Measurements from ENCODE around the gene LZTR1.

Gene LZTR1

DNA sequence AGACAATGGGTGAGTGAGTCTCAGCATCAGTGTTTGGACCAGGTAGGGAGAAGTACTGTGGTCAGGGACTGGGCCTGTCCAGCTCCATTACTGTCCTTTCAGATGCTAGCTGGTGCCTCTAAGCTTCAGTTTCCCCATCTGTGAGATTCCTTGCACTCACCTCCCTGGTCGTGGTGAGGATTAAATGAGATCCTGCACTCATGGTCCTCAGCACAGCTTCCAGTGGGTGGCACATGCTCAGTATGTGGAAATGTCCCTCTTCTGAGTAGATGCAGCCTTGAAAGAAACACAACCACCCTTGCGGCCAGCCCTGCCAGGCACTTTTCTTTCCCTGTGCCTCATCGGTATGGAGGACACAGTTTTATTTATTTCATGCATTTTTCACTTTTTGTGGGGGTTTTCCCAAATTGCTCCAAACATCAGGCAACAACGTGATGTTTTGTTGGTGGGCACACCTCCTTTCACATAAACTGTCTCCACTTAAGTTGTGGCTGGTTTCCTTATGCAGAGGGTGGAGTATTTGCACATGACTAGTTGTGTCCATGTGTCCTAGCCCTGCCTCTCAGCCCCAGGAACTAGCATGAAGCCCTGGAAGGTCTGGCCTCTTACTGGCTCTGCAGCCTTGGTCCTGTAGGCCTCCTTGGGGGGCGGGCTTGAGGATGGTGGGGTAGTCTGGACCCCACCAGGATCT, 1.1 kb downstream of the LZTR1 start:
- no peak for DNase-seq

- DNase-seq = no peak
These were observed 3.6 kb downstream of the LZTR1 start for GRCh38 chr22:20985720-20986119.

DNA sequence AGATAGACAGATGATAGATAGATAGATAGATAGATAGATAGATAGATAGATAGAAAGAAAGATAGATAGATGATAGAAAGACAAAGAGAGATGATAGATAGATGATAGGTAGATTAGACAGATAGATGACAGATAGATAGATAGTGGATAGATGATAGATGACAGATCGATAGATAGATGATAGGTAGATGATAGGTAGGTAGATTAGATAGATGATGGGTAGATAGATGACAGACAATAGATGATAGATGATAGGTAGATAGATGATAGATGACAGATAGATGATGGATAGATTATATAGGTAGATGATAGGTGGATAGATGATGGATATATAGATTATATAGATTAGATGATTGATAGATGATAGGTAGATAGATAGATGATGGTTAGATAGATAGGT, 4.3 kb downstream of the LZTR1 start:
- DNase-seq = no peak

DNA sequence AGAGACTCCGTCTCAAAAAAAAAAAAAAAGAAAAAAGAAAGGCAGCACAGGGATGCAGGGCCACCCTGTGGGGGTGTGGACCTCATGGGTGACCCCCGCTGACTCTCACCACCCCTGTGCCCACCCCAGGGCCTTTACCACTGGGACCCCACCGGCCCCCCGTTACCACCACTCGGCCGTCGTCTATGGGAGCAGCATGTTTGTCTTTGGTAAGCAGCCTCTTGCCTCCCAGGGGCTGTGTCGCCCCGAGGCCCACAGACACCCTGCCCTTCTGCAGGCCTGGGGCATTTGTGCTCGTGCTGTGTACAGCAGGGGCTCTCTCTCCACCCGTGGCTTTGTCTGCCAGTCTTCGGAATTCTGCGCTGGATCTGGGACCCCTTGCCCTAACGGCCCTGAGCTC, 5.3 kb downstream of the LZTR1 start:
- no peak for DNase-seq

- DNase-seq = no peak
These were observed 6.7 kb downstream of the LZTR1 start for GRCh38 chr22:20988573-20989322.

GRCh38 chr22:20989323-20990138, 7.4 kb downstream of the LZTR1 start:
- DNase-seq = no peak

- DNase-seq = no peak
These were observed 8.4 kb downstream of the LZTR1 start for GRCh38 chr22:20990184-20991180.

- no peak for DNase-seq
These were observed 9.4 kb downstream of the LZTR1 start for GRCh38 chr22:20991252-20992055.

DNA sequence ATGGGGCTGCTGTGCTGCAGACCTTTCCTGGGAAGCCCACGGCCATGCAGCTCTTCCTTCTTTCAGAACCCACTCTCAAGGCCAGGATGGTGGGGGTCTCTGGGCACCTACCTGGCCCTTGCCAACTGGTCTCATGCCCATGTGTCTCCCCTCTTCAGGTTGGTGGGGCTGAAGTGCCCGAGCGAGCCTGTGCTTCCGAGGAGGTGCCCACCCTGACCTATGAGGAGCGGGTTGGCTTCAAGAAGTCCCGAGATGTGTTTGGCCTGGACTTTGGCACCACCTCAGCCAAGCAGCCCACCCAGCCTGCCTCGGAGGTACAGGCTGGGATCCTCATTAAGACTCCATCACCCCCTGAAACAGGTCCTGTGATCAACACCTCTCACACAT, 10.0 kb downstream of the LZTR1 start:
- DNase-seq = no peak

DNA sequence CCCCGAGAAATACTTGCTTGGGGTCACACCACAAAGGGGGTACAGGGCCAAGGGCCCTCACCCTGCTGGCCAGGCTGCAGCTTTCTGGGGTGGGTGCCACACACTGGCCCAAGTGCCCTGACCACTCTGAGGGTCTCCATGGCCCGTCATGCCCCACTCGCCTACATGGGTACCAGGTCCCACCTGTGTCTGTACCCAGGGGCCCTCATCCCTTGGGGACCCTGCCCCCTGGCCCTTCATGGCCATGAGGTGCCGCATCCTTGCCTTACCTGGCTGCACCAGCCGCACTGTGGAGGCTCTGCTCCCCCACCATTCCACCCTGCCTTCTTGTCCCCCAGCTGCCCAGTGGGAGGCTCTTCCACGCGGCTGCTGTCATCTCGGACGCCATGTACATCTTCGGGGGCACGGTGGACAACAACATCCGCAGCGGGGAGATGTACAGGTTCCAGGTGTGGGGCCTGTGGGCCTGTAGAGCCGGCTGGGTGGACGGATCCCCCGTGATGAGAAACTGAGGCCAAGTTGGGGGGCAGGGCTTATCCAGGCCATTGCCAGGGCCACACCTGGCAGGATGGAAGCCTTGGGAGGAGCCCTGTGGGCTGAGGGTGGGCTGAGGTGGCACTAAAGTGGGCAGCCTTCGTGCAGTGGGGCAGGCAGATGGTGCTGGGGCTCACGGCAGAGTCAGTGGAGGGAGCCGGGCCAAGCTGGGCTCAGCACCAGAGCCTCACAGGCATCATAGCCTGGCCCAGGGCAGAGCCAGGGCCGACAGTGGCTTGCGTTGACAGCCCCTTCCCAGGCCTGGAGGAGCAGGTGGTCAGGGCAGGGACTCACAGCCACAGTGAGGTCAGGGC, 10.6 kb downstream of the LZTR1 start:
- DNase-seq = no peak

- no peak for DNase-seq
These were observed 11.4 kb downstream of the LZTR1 start for GRCh38 chr22:20993304-20994127.

DNA sequence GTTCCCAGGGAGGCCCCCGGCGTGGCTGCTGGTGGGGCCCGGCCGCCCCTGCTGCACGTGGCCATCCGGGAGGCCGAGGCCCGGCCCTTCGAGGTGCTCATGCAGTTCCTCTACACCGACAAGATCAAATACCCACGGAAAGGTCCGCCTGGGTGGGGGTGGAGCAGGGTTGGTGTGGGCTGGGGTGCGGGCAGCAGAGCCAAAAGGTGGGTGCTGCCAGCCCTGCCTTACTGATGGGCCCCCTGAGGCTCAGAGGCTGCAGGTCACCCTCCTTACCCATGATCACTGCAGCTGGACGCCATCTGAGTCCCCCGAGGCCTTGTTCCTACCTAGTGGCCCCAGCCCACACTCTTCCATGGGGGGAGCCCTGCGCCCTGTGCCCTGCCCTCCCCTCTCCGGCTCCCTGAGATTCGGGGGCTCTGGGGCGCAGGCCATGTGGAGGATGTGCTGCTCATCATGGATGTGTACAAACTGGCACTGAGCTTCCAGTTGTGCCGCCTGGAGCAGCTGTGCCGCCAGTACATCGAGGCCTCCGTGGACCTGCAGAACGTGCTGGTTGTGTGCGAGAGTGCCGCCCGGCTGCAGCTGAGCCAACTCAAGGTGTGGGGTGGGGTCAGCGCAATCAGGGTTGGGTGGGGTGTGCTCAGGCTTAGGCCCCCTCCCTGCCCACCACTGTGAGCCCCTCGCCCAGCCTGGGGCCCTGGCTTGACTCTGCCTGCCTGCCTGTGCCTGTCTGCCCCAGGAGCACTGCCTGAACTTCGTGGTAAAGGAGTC, 12.2 kb downstream of the LZTR1 start:
- DNase-seq = no peak

GRCh38 chr22:20994902-20995241, 12.8 kb downstream of the LZTR1 start:
- DNase-seq = no peak

- no peak for DNase-seq
These were observed 13.4 kb downstream of the LZTR1 start for GRCh38 chr22:20995329-20996030.

- no peak for DNase-seq
These were observed 13.9 kb downstream of the LZTR1 start for GRCh38 chr22:20996031-20996410.

DNA sequence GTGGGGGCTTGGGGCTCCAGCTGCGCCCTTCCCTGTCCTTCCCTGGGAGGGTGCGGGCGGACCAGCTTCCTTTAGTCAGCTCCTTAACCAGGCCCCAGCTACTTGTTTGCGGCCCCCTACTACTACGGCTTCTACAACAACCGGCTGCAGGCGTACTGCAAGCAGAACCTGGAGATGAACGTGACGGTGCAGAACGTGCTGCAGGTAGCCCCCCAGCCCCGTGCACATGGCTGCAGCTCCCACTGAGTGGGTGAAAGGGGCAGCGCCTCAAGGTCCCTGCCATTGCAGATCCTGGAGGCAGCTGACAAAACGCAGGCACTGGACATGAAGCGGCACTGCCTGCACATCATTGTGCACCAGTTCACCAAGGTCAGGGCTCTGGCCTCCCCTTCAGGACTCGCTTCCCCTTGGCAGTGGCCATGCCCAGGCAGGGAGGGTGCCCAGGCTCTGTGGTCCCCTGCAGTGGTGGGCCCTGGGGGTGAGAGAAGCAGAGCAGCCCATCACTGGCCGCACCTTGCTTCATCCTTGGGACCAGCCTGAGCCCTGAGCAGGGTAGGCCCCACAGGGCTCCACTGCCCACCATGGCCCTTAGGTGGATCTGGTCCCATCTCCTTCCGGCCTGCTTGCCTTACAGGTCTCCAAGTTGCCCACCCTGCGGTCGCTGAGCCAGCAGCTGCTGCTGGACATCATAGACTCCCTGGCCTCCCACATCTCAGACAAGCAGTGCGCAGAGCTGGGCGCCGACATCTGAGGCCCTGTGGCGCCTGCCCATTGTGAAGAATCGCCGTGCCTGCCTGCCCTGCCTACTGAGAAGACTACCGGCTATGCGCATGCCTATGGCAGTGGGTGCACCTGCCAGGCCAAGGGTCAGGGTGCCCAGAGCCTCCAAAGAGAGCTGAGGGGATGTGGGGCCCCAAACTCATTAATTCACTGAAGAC, 14.8 kb downstream of the LZTR1 start:
- no peak for DNase-seq

All from NCI-H1930 (cell line).